Measurements from ENCODE around the gene HSPB9.

Gene HSPB9

GRCh38 chr17:42122371-42123303, at the start of gene HSPB9:
HSPB9 (plus strand) TSS chr17:42122804; CDS start chr17:42122851, 47 bp downstream.
- intact Hi-C loops (cut with DNase I), result no loop called here

GRCh38 chr17:42075789-42076188, 46.8 kb upstream of the HSPB9 start:
- intact Hi-C loops (cut with DNase I), result no loop called here
- no peak for DNase-seq

More at GRCh38 chr17:42122371-42123303, at the start of gene HSPB9:
- DNase-seq, result peak in 41 of 42 donors; percentile 28 to 86 (median 61)

- intact Hi-C loops (cut with DNase I), result no loop called here
- DNase-seq, result no peak
Observed at GRCh38 chr17:42076797-42077559, 45.6 kb upstream of the HSPB9 start.

- intact Hi-C loops (cut with DNase I), result no loop called here
- no peak for DNase-seq
Observed at GRCh38 chr17:42077755-42078154, 44.8 kb upstream of the HSPB9 start.

- intact Hi-C loops (cut with DNase I), result no loop called here
Observed at GRCh38 chr17:42078396-42079043, 44.1 kb upstream of the HSPB9 start.

GRCh38 chr17:42079541-42079940, 43.1 kb upstream of the HSPB9 start:
- DNase-seq, result no peak
- intact Hi-C loops (cut with DNase I), result no loop called here

More at GRCh38 chr17:42078396-42079043, 44.1 kb upstream of the HSPB9 start:
- no peak for DNase-seq

- intact Hi-C loops (cut with DNase I), result no loop called here
Observed at GRCh38 chr17:42081516-42082129, 41.0 kb upstream of the HSPB9 start.

GRCh38 chr17:42087042-42087701, 35.4 kb upstream of the HSPB9 start:
- intact Hi-C loops (cut with DNase I), result no loop called here
- no peak for DNase-seq

More at GRCh38 chr17:42081516-42082129, 41.0 kb upstream of the HSPB9 start:
- DNase-seq, result no peak

GRCh38 chr17:42087736-42088705, 34.6 kb upstream of the HSPB9 start:
- intact Hi-C loops (cut with DNase I), result no loop called here
- peak in 35 of 42 donors; percentile 18 to 77 (median 51) for DNase-seq

GRCh38 chr17:42088736-42089135, 33.9 kb upstream of the HSPB9 start:
- no peak for DNase-seq
- intact Hi-C loops (cut with DNase I), result no loop called here

GRCh38 chr17:42090964-42091790, 31.4 kb upstream of the HSPB9 start:
- intact Hi-C loops (cut with DNase I), result no loop called here
- DNase-seq, result no peak

GRCh38 chr17:42092939-42093338, 29.7 kb upstream of the HSPB9 start:
- DNase-seq, result no peak
- intact Hi-C loops (cut with DNase I), result no loop called here

GRCh38 chr17:42094375-42095069, 28.1 kb upstream of the HSPB9 start:
- intact Hi-C loops (cut with DNase I), result no loop called here
- DNase-seq, result no peak

GRCh38 chr17:42096360-42097111, 26.1 kb upstream of the HSPB9 start:
- no peak for DNase-seq
- intact Hi-C loops (cut with DNase I), result no loop called here
